Erythroblast (primary cell): Measurements from ENCODE around the gene TNFSF15.

Experiments used
- GATA1 ChIP-seq: IDR thresholded peaks from 2 replicates; pipeline ENCODE4 v1.6.1; 2011; ENCODE audit warnings: low read depth, mild to moderate bottlenecking, control low read depth, low read length, moderate library complexity
- POLR2A ChIP-seq: IDR thresholded peaks from 2 replicates; pipeline ENCODE4 v1.6.1; 2011; ENCODE audit warnings: mild to moderate bottlenecking, low read length

- TF ChIP-seq POLR2A (no peak), GATA1 (no peak)
Observed at GRCh38 chr9:114847492-114848417, 41.9 kb upstream of the TNFSF15 start.
